ENCODE results near the gene NPHP4.

GRCh38 chr1:5830771-5831599 is 161.2 kb downstream of the NPHP4 start:
- peak; percentile 32; the same call in 1 of the 2 replicates for TF ChIP-seq CTCF (conservative IDR thresholded peaks at IDR 0.05; ENCODE audit: low read depth, low read length)
- TF ChIP-seq EZH2 (IDR thresholded peaks at IDR 0.05; ENCODE audit: low read length, unreplicated experiment) = no peak
